NOMO-1 (cell line): ENCODE results near the gene STIP1.

Source experiments
- DNase-seq, 2 experiments: peaks; one replicate each; lab custom pipeline; 2025; ENCODE audit not compliant: unreplicated experiment in 2 of 2; lab: John Stamatoyannopoulos, UW

STIP1 gene

DNA sequence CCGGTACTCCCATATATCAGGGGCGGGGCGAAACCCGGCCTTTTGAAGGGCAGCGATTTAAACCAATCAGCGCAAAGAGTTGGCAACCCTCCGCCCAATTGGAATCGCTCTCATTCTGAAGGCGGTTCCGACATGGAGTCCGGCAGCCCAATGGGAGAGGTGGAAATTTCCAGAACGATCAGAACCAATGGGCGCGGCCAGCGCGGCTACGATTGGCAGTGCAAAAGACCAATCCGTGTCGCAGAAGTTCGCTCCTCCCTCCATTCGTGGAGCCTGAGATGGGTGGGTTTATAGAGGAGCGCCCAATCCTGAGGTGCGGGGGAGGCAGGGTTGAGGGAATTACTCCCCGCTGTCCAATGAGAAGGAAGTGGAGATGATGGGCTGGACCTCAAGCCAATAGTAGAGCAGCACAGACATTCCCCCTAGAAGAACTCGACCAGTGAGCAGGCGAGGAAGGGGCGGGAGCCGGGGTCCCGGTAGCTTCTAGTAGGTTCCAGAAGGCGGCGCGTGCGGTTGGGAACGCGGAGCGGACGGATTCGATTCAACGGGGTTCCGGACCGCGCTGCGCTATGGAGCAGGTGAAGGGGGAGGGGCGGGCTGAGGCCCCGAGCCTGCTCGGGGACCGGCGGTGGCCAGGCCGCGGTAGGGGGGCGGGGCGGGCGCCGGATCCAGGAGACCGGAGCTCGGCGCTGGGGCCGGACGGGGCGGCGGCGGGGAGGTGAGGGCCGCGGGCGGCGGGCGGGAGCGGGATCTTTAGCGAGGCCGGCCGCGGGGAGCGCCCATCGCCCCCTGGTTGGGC, at the start of gene STIP1:
TSS of gene STIP1 (plus strand) at position 479 of the 799 bp plus-strand sequence. CDS start at position 570, 91 bp downstream.
- DNase-seq, result peak; percentile 99 to 100

DNA sequence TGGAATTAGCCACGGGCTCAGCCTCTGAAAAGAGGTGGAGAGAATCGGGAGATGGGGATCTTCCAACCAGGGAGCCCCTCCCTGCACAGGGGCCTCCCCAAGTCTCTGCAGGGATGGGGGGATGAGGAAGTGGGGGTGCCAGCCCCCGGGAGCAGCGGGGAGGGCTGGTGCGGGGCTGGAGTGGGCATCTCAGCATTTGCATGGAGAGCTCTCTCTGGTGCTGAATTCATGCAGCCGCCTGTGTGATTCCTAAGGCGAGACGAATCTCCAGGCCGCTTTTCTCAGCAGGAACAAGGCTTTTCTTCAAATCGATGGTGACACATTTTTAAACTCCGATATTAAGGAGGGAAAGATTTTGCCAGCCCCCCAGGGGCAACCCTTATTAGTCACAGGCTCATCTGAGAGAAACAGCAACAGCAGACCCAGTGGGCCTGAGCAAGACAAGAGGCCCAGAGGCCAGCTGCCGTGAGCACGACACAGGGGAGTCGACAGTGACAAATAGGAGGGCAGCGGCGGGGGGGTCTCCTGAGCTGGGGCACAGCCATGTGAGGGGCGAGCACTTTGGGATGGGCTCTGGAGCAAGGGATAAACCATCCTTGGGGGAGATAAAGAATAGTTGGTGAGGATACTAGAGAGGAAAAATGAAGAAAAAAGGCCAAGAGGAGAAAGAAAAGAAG, 49.1 kb upstream of the STIP1 start:
- DNase-seq, result no peak

DNA sequence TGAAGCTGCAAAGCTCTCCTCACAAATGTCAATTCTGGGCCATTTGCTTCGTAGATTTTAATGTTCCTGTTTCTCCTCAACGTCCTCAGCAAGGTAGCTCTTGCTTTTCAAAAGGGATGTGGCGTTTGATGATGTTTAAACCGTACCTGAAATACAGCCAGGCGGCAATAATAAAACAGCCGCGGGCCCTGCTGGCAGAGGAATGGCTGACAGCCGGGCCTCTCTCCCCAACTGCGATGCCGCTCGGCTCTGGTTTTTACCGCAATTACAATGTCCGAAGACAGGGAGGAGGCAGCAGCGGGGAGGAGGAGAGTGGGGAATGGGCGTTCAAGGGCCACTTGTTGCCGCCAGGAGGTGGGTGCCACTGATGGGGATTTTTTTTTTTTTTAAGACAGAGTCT, 47.6 kb upstream of the STIP1 start:
- DNase-seq, result no peak

DNA sequence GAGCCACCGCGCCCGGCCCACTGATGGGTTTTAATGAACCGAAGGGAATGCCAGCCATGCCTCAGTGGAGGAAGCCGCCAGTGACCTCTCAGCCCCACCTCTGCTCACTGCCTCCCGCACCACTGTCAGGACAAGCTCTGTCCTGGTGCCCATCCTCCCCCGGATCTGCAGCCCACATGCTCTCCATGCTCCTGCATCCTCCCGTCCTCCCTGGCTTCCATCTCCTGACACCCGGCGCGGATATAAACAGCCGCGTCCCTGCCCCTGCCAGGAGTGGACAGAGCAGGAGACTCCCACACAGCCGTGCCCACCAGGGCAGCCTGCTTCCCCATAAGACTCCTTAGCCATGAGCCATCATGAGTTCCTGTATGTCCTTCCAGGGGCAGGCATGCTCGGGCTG, 46.9 kb upstream of the STIP1 start:
- no peak for DNase-seq

DNA sequence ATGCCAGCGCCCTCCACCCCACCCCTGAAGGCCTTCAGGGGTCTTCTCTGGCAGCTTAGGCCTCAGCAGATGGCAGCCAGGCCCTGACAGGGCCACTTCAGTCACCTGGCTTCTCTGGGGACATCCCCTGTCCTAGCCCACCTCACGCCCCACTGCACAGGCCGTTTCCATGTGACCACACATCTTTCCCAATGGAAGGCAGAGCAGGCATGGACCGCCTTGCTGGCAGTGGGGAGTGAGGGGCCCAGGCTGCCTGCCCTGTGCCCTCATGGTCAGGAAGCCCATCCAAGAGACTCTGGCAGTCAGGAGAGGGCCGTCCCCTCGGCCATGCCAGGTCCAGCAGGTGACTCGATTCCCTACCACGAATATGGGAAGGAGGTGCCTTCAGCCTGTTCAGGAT, 45.9 kb upstream of the STIP1 start:
- no peak for DNase-seq

DNA sequence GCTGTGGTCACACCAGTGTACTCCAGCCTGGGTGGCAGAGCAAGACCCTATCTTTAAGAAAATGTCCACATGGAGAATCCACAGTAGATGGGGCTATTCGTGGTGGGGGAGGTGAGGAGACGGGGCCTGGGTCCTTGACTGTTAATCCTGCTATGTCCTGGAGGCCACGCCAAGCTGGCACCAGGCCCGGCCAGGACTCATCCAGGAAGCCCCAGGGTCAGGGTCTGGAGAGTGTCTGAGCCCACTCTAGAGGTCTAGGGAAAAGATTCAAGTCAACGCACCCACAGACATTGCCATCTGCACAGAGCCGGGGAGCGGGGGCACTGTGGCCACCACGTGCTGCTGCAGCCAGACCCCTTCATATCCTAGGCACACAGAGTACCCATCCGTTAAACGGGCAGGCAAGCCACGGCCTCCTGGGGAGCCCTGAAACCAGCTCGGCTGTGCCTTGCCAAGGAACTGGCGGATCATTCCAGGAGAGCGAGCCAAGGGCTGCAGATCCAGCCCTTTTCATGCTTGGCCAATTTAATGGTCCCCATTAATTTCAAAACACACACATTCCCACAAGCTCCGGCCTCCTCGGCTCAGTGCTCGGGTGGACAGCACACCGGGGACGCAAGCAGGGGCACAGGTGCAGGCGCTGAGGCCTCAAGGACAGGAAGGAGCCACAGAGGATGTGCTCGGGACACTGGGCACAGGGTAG, 44.7 kb upstream of the STIP1 start:
- DNase-seq, result no peak

DNA sequence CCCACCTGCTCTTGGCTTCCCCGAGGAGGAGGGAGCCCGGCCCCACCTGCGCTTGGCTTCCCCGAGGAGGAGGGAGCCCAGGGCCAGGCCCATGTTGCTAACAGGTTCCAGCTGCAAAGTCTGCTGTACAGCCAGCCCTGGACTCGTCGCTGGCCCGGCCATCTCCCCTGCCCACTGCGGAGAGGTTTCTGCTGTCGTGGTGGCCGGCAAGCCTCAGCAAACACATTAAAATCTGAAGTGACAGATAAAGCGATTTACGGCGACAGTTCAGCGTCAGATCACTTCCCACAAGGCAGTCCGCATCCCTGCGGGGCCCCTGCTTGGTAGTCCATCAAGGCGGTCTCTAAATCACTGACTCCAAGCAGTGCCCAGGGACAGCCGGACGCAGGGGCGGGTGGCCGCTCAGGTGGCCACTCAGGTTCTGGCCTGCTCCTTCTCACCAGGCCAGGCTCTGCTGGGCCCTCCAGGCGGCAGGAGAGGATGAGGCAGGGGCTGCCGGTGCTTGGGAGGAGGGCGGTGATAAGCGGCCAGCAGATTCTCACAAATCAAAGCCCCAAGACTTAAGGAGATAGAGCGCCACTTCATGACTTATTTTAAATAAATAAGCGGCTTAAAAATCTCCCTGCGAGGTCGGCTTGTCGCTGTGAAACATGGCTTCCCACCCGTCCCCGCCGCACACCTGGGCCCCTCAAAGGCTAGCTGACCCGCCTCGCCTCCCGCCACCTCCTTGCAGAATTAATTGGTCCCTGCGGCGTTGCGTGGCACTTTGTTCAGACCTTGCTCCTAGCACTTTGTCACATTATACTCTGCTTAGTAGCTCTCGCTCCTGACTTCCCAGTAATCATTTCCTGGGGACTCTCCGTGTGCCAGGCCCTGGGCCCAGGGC, 41.1 kb upstream of the STIP1 start:
- no peak for DNase-seq

DNA sequence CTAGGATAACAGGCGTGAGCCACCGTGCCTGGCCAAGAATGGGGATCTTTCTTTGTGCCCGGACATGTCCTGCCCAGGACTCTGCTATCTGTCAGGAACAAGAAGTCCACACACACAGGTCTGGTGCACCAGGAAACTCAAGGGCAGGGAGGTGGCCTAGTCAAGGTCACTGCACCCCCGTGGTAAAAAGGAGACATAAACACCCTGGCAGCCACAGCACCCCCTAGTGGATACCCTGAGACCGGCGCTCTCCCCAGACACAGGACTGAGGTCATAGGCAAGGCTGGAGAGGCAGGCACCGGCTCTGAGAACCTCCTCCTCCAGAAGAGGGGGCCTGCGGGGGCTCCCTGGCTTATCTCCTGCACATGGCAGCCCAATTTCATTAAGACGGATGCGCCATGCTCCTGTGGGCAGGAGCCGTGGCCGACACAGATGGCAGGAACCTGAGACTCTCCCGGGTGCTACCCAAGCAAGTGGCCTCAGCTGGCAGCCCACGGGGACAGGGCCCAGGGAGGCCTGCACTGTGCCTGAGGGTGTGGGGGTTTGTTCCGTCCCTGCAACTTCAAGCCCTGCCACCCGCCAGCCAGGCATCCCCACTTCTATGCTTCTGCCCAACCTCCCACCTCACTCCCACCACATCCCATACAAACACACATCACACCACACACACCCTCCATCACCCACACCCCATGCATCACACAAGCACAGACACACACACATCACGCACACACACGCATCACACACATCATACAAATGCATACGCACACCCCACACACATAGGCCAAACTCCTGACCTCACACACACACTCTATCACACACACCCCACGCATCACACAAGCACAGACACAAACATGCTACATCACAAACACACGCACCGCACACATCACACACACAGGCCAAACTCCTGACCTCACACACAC, 39.7 kb upstream of the STIP1 start:
- peak; percentile 31 to 50 for DNase-seq

DNA sequence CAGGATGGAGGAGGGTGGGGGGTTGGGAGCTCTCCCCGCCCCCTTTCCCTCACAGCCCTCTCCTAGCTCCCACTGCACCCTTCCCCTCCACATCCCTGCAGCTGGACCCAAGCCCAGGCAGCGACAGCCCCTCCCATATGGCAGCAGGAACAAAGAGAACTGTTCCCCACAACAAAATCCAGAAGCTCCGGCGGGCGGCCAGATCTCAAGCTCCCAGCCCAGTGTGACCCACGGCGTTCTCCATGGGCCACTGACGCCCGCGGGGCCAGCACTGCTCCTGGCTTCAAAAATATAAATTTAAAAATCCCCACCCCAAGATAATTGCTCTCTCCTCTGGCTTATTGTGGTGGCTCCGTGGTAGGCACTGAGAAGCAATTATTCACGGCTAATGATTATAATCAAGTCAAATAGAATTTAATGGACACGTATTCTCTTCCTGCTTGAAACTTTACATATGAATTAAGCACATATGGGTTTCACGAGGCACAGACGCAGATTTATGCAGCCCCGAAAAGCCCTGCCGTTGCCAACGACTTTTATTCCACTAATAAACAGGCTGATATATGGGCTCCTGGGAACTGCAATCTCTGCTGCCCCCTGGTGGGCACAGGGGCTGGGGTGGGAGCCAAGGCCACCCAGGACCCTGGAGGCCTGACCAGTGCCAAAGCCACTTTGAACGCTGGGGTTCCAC, 37.6 kb upstream of the STIP1 start:
- DNase-seq, result peak; percentile 43 to 49

DNA sequence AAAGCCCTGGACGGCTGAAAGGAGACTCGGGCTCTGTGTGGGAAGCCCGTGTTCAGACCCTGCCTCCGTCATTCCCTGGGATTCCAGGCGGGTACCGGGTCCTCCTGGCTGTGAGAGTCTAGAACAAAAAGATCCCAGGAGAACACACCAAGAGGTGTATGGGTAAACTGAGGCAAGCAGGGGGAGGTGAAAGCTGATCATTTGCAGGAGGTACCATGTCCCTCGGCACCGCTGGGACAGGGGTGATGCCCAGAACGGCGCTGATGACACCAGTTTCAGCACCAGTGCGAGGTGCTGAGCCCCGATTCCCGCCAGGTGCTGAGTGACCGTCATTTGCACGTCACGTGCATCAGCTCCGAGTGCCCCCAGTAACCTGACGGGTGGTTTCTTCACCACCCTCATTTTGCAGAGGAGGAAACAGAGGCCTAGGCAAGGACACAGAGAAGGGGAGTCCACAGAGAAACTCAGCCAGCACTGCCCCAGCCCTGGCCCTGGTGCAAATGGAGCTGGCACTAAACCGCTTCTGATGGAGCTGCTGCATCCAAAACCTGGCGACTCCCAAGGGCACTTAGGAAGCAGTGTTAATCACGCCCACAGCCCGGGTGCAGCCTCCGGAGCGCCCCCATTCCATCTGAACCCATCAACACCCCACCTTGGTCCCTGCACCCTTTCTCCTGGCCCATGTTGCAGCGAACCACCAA, 36.9 kb upstream of the STIP1 start:
- no peak for DNase-seq

DNA sequence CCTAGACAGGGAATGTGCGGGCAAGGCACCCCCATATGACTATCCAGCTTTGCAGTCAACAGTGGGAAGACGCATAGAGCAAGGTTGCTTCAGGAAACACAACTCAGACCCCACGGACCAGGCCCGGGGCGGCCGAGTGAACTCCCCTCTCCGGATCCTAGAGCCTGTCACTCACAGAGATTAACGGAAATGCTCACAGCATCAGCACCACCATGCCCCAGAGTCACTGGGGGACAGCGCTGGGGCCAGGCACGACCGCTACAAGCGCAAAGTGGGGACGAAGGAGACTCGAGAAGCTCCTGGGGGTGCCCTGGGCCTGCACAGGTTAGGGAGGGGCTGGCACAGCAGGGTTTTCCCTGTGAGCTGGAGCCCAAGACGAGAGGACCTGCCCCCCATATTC, 35.9 kb upstream of the STIP1 start:
- DNase-seq, result no peak

DNA sequence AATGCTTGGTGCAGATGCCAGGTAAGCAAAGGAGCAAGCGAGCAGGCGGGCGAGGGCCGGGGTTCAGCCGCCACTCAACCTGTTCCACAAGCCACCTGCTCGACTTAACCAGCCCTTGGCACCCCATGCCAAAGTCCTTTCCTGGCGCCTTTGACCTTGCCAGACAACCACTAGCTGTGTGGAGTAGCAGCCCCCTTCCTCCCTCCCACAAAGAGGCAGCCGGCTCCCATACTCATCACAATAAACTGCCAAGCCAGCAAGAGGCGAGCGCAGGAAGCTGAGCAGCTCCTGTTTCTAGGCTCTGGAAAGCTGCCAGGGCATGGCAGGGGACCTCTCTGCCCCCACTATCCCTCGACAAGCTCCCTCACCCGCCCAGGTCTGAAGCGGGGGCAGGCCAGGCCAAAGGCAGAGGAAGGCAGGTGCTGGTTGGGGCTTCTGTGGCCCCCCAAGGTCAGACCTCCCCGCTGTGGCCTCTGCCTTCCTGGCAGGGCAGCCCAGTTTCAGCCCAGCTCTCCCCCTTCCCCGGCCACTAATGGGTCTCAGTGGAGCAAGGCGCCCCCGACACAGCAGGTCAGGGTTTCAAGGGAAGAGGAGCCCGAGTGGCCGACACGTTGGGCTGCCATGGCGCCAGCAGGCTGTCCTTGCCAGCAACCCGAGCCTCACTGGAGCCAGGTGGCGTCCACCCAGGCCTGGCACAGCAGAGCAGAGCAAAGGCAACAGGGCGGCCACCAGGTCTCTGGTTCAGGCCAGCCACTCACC, 35.3 kb upstream of the STIP1 start:
- DNase-seq, result no peak

DNA sequence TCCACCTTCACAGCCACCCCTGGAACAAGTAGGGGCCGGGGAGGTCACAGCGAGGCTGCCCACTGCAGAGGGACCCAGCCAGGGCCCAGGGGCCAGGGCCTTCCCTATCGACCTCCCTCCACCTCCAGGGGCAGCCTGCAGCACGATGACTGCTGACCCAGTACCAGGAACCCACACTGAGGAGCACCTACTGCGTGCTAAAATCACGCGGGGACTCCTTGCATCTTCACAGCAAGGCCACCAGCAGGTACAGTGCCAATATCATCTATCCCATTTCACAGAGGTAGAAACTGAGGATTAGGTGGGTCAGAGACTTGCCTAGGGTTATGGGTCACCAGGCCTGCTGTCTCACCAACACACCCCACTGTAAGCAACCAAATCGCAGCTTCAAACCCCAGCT, 34.6 kb upstream of the STIP1 start:
- no peak for DNase-seq

DNA sequence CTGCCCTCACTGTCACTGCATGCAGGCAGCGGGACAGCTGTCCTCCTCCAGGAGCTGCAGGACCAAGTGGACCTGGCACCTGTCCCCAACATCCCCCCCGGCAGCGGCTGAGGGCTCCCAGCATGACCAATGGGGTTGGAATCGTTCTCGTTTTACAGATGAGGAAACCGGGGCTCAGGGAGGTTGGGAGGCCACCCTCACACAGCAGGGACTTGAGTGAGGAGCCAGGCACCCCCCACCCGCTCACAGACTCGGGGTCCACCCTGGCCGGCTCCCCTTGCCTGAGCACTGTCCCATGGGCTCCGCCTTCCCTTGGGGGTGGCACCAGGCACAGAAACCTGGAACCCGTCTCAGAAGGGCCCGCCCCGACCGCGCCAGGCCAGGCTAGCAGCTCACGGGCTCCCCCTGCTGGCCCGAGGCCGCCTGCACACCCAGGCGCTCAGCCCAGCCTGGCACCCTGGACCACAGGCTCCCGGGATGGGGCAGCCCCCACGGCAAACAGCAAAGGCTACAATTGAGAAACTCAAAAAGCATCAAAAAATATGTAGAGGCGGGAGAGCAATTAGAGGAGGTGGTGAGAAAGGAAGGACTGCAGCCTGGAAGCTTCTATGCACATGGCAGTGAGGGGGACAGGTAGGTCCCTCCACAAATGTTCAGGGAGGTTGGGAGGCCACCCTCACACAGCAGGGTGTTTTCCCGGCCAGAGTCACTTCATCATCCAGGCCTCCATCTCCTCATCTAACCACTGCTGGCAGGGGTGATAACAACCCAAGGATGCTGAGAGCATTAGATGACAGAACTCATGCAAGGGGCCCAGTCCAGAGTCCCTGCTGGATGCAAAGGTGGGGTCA, 32.9 kb upstream of the STIP1 start:
- DNase-seq, result peak; percentile 41 to 52

DNA sequence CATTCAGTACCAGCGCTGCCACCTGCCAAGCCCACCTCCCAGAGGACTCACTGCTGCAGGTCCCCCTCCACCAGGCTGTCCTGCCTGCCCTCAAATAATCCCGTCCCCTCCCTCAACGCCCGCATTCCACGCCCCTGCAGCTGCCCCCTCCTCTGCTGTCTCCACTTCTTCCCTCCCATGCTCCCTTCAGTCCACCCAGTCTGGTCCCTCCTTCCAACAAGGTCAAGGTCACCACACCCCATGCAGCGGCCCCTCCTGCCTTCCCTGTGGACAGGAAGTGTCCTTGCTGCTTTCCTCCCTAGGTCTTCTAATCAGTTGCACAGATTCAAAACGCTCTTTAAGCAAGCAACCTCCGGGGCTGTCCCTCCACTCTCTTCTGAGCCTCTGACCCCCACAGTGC, 32.2 kb upstream of the STIP1 start:
- DNase-seq, result no peak

DNA sequence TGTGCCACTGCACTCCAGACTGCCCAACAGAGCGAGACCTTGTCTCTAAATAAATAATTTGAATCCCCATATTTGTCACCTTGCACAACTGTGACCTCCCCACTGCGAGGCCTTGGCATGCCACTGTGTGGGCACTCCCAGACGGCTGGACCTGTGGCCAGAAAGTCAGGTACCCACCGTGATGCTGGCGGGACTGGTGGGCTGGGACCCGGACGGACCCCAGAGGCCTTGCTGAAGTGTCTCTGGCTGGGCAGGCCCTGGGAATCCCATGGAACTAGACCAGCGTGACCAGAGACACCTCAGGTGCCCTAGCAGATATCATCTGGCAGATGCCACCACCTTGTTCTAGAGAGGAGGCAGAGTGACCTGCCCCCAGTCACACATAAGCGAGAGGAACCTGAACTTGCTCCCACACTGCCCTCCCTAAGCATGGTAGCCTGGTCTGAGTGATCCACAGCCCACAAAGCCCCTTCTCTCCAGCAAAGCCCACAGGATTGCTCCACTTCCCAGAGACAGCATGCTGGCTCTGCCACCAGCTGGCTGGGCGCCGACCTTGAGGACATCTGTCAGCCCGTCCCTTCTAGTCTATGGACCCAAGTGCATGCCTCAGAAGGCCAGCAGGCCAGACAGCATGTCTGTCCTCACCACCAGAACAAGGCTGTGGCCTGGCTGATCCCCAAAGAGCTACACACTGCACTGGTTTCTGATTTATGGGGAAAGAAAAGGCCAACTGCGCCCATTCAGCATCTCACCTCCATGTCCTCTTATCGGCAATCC, 29.5 kb upstream of the STIP1 start:
- DNase-seq, result no peak
